HG03060 (cell line): ENCODE measurements around the gene VIPR1.

ENCODE experiments used
- ATAC-seq: cut with Tn5 transposase; IDR thresholded peaks from one replicate; pipeline ENCODE4 v1.9.1; 2021; ENCODE audit warnings: low read depth, moderate number of reproducible peaks; ENCODE audit not compliant: unreplicated experiment

VIPR1 gene, protein sequence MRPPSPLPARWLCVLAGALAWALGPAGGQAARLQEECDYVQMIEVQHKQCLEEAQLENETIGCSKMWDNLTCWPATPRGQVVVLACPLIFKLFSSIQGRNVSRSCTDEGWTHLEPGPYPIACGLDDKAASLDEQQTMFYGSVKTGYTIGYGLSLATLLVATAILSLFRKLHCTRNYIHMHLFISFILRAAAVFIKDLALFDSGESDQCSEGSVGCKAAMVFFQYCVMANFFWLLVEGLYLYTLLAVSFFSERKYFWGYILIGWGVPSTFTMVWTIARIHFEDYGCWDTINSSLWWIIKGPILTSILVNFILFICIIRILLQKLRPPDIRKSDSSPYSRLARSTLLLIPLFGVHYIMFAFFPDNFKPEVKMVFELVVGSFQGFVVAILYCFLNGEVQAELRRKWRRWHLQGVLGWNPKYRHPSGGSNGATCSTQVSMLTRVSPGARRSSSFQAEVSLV

DNA sequence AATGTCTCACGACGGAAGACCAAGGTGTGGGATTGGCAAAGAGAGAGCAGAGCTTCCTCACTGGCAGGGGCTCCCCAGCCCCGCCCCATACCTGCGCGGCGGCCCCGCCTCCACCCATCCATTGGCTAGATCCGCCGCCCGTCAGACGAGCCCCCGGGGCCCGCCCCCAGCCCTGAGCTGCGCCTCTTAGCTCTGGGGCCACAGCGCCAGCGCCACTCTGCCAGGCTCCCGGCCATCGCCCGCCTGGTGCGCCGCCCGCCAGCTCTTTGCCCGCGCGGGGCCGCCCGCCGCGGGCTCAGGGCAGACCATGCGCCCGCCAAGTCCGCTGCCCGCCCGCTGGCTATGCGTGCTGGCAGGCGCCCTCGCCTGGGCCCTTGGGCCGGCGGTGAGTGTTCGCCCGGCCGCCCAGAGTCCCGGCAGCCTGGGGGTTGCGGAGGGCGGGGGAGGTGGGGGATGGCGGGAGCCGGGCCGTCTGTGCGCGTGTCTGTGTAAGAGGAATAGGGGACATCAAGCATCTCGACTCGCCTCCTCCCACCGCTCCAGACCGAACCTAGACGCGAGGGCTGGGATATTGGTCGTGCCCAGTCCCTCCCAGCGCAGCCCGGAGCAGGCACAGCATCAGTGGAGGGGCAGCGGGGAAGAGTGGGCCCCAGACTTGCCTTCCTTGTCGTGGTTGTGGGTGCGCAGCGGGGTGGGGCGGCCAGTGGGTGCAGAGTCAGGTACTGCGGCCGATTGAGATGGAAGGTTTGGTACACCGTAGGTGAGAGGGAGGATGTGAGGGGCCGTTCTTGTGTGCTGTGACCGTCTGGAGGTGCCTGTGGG lies at the start of gene VIPR1:
Gene VIPR1, plus strand, starts transcription at position 215 of the 822 bp plus-strand sequence. Its CDS starts 93 bp downstream, at position 308.
- no peak for ATAC-seq

DNA sequence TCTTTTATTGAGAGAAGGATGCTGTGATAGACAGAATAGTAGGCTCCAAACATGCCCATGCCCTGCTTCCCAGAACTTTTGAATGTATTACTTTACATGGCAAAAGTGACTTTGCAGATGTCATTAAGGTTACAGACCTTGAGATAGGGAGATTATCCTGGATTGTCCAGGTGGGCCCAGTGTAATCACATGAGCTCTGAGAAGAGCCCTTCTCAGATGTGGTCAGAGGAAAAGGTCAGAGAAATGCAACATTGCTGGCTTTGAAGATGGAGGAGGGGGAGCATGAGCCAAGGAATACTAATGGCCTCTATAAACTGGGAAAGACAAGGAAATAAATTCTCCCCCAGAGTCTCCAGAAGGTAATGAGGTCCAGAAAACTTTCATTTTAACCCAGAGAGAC lies 46.2 kb upstream of the VIPR1 start:
- no peak for ATAC-seq

DNA sequence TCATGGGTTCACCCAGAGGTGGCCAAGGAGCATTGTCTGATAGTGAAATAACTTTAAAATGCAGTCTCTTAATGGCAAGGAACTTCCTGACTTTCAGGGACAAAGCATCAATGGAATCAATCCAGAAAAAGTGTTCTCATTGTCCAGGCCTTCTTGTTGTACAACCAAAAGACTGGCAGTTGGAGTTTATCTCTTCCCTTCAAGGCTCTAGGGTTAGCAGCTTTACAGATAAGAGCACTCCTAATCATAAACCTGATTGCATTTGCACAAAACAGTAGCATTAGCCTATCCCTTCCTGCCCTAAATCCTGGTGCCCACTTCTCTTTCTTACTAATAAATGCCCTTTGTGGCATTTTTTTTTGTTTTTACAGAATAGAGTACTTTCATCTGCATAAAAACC lies 43.3 kb upstream of the VIPR1 start:
- no peak for ATAC-seq

DNA sequence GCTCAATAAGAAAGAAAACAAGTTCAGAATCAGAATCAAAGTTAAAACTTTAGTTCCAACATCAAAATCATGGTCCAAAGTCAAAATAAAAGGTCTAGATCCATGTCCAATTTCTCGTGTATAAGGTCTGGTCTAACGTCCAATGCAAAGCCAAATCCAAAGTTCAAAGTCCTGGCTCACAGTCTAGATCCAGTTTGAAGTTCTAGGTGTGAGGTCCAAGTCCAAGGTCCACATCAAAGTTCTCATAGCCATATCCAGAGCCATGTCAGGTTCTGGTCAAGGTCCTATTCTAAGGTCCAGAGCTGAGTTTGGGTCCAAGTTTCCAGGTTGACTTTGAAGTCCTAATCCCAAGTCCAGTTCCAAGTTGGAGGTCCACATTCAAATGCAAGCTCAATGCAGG lies 40.7 kb upstream of the VIPR1 start:
- no peak for ATAC-seq

DNA sequence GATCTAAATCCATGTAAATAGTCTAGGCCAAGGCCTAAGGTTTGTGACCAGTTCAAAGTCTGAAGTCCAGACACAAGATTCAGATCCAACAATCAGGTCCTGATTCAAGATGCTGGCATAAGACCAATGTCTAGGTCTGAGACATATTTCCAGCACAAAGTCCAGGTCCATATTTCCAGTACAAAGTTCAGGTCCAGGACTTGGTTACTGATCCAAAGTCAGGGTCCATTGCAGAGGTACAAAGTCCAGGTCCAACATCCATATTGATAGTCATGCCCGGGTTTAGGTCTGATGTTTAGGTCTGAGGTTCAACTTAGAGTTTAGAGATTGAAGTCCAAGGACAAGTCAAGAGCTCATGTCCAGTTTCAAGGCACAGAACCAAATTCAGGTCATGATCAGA lies 39.4 kb upstream of the VIPR1 start:
- no peak for ATAC-seq

DNA sequence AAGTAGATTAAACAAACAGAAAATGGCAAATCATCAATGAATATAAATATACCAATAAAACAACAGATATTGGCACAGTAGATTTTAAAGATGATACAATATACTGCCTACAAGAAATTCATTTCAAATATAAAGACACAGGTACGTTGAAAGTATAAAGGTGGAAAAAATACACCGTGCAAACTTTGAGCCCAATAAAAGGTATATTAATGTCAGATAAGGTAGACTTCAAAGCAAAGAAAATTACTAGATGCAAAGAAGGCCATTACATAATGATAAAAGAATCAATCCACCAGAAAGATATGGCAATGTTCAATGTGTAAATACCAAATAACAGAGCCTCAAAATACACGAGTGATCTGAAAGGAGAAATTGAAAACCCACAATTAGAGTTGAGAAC lies 34.3 kb upstream of the VIPR1 start:
- ATAC-seq: no peak

DNA sequence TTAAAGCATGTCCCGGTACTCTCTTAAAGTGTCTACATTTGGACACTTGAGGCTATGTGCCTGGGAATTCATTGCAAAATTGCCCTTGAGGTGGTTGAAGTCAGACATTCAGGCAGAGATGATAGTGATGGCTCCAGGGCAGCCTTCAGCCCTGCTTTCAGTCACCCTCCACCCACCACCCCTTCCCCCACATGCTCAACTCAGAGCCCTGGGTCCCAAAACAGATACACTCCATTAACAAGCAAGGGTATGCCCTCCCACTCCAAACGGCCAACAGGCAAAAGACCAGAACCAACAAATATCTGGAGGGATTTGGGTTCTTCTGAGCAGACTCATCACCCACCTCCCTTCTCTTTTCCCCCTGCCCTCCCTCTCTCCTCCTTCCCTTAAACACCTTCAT lies 29.9 kb upstream of the VIPR1 start:
- no peak for ATAC-seq

DNA sequence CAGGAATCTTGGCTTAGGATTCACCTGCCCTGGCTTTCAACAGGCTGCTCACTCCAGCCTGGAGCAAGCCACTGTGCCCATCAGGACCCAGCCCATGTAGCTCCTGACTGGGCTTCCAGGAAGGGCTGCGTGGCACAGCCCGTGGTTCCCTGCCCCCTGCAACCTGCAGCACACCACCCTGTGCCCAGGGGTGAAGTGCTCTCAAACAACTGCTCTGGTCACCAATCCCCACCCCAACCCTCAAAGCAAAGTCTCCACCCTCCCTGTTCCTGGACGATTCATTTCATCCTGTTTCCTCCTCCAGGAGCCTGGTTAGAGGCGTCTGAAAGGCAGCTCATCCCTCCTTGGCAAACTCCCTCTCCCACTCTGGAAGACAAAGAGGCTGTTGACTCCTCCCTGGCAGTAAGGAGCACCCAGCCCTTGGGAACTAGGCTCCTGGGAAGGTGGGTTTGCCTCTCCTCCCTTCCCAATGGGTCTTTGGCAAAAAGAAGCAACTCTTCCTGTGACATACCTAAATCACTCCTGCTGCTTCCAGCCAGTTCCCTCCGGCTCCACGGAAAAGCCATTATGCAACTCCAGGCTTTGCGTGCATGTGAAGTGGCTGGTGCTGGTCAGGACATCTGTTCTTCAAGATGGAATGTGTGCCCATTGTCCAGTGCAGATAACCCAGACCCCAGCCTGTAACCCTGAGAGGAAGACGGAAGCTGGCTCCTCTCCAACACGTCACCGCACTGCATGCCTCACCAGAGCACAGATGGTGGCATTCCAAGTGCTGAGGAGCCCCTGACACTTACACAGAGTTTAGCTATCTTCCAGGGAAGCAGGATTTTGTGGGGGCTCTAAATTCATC lies 29.1 kb upstream of the VIPR1 start:
- no peak for ATAC-seq

DNA sequence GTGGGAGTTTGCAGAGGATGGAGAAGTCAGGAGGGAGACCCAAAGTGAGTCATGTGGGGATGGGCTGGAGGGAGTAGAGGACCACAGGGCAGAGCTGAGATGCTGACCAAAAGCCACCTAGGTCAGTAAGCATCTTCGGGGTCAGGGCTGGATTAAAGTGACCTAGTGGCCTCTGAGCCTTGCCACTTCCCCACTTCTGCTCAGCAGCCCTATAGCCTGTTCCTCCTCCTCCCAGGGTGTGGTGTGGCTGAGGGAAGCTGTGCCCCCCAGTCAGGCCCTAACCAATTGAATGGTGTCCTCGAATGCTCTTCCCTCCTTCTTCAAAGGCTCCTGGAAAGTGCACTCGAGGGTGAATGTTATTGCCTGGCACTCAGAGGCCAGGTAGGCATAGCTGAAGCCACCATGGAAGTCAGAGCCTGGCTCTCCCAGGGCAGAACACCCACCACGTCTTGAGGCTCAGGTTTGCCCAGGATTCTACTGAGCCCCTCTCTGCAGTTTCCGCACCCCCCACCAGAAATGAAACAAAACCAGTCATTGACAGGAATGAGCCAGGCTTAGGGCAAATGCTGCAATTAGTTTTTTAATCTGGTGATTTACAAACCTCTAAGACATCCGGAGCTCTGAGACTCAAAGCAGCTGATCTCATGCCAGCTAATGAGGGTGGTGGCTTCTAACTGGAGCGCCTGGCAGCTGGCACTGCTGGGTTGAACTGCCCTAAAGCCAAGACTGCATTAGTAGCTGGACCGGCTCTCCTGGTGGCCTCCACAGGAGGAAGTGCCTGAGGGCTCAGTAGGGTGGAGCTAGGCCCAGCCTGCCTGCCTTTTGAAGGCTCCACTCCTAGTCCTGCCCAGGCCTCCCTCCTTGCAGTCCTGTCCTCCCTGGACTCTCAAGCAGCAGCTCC lies 26.0 kb upstream of the VIPR1 start:
- no peak for ATAC-seq

DNA sequence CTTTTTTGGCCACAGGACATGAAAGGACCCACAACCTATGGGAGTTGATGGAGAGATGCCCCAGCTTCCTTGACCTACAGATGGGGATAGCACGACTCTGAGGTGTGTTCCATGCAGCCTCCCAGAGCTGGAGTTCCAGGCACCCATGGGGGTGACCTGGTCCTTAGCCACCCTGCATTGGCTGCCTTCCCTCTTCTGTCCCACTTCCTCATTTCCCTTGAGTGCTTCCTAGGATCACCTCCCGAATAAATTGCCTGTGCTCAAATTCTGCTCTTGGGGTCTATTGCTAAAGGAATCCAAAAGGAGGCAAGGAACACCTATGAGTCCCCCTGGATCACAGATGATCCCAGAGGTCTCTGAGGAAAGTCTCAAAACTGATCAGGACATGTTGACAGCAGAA lies 24.7 kb upstream of the VIPR1 start:
- no peak for ATAC-seq

DNA sequence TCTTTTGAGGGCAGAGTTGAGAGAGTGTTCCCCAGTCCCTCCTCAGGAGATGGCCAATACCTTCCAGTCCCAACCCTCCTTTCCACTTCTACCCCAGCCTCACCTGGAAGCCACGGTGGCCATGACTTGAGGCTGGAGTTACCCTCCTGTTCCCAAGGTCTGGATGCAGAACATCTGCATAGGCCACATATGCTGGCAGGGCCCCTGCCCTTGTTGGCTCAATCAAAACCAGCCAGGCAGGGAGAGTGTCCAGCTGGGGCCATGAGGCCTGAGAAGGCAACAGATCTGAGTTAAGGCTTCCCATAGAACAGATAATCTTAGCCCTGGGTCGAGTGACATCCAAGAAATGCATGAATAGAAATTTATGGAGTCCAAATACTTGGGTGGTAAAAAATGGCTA lies 23.6 kb upstream of the VIPR1 start:
- ATAC-seq: no peak

DNA sequence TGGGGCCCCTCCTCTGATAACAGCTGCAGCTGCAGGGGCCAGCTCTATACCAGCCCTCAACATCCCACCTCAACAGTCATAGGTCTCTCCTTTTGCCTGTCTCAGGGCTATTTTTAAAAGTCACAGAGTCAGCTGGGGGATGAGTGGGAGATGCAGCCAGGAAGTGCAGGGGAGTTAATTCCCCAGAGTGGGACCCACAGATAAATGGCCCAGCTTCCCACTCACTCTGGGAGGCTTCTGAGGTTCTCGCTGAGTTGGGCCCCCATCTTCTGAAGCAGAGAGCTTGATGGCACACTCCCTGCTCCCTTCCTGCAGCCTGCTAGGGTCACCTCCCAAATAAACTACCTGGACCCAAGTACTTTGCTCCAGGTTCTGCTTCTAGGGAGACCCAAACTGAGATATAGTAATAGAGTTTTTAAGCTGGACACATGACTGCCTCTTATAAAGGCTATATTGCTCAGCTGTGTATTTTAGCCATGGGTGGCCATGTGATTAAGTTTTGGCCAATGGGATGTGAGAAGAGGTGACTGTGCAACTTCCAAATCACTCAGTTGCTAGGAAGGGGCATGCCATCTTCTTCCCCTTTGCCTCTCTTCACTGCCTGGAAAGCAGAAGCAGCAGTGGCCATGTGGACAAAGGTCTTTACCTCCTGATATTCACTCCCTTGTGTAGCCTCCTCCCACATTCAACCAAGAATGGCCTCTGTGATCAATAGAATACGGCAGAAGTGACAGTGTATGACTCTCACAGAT lies 15.5 kb upstream of the VIPR1 start:
- no peak for ATAC-seq

DNA sequence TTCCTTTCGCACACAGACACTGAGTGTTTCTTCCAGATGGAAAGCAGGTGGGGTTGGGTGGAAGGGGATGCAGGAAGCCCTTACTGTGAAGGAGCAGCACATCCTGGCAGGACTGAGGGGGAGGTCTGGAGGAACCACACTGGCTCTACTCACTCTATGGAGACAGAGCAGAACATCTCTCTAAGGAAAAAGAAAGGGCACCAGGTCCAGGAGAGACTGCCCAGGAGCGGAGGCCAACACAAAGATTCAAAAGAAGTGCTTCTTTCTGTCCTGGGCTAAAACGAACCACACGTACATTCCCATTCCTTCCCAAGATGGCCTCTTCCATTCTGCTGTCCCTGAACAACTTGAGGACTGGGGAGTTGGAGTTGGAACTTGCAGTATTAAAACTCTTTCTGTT lies 13.8 kb upstream of the VIPR1 start:
- no peak for ATAC-seq

DNA sequence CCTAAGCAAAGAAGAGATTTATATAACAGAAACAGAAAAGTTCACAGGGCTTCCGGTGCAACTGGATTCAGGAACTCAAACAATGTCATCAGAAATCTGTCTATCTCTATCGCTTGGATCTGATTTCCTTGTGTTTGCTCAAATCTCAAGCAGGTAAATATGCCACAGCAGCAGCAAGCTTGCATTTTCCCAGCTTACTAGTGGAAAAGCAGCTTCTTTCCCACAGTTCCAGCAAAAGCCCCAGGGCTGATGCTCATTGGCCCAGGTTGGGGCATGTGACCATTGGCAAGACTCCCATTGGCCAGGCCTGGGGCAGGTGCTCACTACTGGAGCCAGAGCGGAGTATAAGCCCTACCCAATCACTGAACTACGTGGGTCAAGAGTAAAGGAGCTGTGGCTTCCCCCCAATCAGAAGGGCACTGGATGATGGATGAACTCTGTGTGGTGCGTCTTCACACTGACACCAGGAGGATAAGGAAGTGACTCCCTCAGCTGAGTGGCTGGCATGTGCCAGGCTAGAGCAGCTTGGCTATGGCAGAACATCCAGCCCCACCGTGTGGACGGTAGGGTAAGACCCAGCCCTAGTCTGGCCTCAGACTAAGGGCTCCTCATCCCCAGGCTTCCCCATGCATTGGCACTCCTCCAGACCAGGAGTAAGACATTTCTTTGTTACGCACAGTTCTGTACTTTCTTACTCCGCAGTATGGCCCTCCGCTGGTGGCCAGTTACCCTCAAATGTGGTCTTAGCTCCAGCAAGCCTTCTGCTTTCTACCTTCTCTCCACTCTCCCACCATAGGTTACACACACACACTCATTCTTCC lies 13.1 kb upstream of the VIPR1 start:
- no peak for ATAC-seq

DNA sequence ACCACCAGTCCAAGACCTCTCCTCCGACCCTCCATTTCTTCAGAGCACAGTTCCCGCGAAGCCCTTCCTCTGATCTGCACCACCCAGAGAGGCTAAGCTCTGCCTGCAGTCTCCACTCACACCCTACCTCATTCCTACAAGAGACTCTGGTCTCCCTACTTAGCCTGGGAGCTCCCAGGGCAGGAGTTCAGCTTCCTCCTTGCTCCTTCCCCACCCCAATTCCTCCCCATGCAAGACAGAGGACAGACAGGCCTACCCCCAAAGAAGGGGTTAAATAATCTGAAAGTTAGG lies 12.6 kb upstream of the VIPR1 start:
- no peak for ATAC-seq

DNA sequence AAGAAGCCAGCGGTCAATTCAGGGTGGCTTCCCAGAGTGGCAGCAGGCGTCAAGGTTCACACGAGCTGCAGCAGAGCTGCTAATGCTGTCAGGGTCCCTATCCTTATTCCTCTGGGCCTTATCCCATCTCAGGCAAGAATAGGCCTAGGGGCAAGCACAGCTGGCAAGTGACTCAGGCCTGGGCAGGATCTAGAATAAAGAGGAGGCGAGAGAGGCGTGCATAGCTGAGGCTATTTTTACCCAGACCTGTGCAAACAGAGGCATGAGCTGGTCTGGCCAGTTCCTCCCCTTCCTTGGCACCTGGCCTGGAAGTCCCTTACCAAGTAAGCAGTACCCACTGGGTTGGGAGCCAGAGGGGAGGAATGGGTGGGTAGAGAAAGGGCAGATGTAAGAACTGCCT lies 12.2 kb upstream of the VIPR1 start:
- peak; percentile 97 for ATAC-seq

DNA sequence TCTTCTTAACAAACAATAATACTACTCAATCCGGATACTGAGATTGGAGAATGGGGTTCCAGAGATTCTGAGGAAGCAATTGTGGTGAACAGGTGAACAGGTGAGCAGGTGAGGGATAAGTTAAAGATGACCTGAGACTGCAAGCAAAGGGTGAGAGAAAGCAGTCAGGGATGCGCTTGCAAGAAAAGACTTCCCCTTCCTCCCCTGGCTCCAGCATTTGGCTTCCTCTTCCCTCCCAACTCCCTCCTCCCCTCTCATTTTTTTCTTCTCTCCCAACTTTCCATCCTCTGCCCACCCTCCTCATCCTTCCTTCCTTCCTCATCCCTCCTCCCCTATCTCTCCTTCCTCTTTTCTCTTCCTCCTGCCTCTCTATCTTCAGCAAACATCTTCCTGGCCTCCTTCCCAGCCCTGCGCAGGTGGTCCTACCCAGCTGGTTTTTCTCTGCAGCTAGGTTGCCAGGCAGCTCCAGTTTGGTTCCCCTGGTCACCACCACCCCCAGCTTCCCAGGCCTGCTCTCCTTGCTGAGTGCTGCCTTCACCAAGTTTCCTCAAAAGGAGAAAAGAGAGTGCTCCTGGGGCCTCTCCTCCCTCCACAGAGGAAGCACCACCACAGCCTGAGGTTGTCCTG lies 10.4 kb upstream of the VIPR1 start:
- no peak for ATAC-seq

DNA sequence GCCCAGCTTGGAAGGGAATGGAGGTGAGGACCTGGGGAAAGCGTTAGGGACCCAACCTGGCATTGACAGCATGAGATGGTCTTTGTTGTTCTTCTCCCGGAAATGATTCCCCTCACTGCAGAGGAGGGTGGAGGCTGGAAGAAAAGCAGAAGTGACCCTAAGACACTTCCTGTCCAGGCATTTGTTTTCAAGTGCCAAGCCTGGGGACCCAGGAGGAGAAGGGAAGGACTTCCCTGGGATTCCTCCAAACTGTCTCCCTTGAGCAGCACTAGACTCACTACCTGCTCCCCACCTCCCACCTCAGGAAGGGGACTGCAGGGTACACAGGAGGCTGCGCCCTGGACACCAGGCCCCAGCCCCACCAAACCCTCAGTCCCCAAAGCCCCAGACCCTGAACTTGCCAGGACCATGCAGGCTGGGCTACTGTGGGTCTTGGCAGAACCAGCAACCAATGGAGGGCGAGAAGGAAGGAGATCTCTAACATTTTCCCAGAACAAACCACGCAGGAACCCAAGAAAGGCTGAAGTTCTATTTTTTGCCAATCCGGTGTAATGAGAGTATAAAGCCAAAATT lies 9.8 kb upstream of the VIPR1 start:
- no peak for ATAC-seq
